IMR-90 (cell line): ENCODE data around the gene ALOX12. TPM values are rescaled to one million over a fixed set of nuclear protein-coding genes. Genes with fewer than 3 reads are reported as not detected.

Experiments used
- ATAC-seq: fragments of 200-7000 bp; cut with Tn5 transposase; 2 replicates; pipeline ENCODE4 v1.9.1; 2020; ENCODE audit warnings: low read depth, mild to moderate bottlenecking, moderate library complexity
- BruUV-seq: library from RNA; stranded (reverse); fragments of 400-500 nt; replicated peaks from 2 replicates; lab custom pipeline; 2021; lab: Mats Ljungman, UMichigan
- CTCF ChIA-PET: fragments of 300-600 bp; formaldehyde crosslinking; extraction: SDS; loops from one replicate; lab custom pipeline; 2021; ENCODE audit warnings: antibody characterized with exemption; lab: Yijun Ruan, JAX
- POLR2A ChIA-PET: fragments of 300-600 bp; sonication (Branson Sonifier 250); formaldehyde crosslinking; loops from one replicate; lab custom pipeline; 2022; ENCODE audit warnings: antibody characterized with exemption; ENCODE audit not compliant: unreplicated experiment; lab: Charles Lee
- DNase-seq: peaks from one replicate; pipeline ENCODE4 v3.0.0; 2013
- H2AFZ ChIP-seq: replicated peaks from 2 replicates; pipeline ENCODE3; 2013; ENCODE audit warnings: low read length, mild to moderate bottlenecking; ENCODE audit not compliant: poor library complexity
- H2AK5ac ChIP-seq: 2 replicates; pipeline ENCODE4 v1.6.1; 2013; ENCODE audit warnings: low read depth, low read length, inconsistent platforms
- H2AK9ac ChIP-seq: replicated peaks from 2 replicates; pipeline ENCODE3; 2013; ENCODE audit warnings: mild to moderate bottlenecking, low read depth, low read length, moderate library complexity; ENCODE audit not compliant: poor library complexity
- H2BK120ac ChIP-seq: 2 replicates; pipeline ENCODE4 v1.6.1; 2013; ENCODE audit warnings: low read depth, low read length, inconsistent platforms
- H2BK15ac ChIP-seq: 3 replicates; pipeline ENCODE4 v1.6.1; 2013; ENCODE audit warnings: low read depth, low read length, inconsistent platforms
- H2BK20ac ChIP-seq: 2 replicates; pipeline ENCODE4 v1.6.1; 2013; ENCODE audit warnings: low read depth, mild to moderate bottlenecking, inconsistent platforms, low read length, moderate library complexity
- H2BK5ac ChIP-seq: 2 replicates; pipeline ENCODE4 v1.6.1; 2013; ENCODE audit warnings: mild to moderate bottlenecking, low read depth, low read length, inconsistent platforms; ENCODE audit not compliant: poor library complexity, severe bottlenecking
- H3K14ac ChIP-seq: replicated peaks from 2 replicates; pipeline ENCODE4 v1.6.1; 2013; ENCODE audit warnings: low read depth, low read length, inconsistent platforms
- H3K18ac ChIP-seq: 2 replicates; pipeline ENCODE4 v1.6.1; 2013; ENCODE audit warnings: low read depth, low read length, control low read depth
- H3K23ac ChIP-seq: 2 replicates; pipeline ENCODE4 v1.6.1; 2013; ENCODE audit warnings: low read depth, low read length, inconsistent platforms
- H3K27ac ChIP-seq: 2 replicates; pipeline ENCODE4 v1.5.1; 2013; ENCODE audit warnings: mild to moderate bottlenecking, control low read depth, low read length; ENCODE audit not compliant: insufficient read depth
- H3K27me3 ChIP-seq: 2 replicates; pipeline ENCODE4 v1.6.1; 2013; ENCODE audit warnings: low read length; ENCODE audit not compliant: control insufficient read depth, insufficient read depth
- H3K36me3 ChIP-seq: 2 replicates; pipeline ENCODE4 v1.6.1; 2013; ENCODE audit warnings: low read length, mixed read lengths; ENCODE audit not compliant: control insufficient read depth, insufficient read depth
- H3K4ac ChIP-seq: 2 replicates; pipeline ENCODE4 v1.6.1; 2013; ENCODE audit warnings: low read depth, low read length, inconsistent platforms
- H3K4me1 ChIP-seq: 2 replicates; pipeline ENCODE4 v1.6.1; 2013; ENCODE audit warnings: low read length, mixed read lengths; ENCODE audit not compliant: control insufficient read depth, insufficient read depth
- H3K4me2 ChIP-seq: 2 replicates; pipeline ENCODE4 v1.6.1; 2013; ENCODE audit warnings: low read depth, mild to moderate bottlenecking, control low read depth, low read length, moderate library complexity
- H3K4me3 ChIP-seq: 2 replicates; pipeline ENCODE4 v1.5.1; 2013; ENCODE audit warnings: low read depth, mild to moderate bottlenecking, control low read depth, low read length, moderate library complexity; ENCODE audit not compliant: insufficient read depth
- H3K56ac ChIP-seq: 2 replicates; pipeline ENCODE4 v1.6.1; 2013; ENCODE audit warnings: low read length, inconsistent platforms; ENCODE audit not compliant: insufficient read depth; ENCODE audit errors: extremely low read depth
- H3K79me1 ChIP-seq, 2 experiments: 2 replicates each; pipeline ENCODE4 v1.6.1; 2013; ENCODE audit warnings: low read length in 2 of 2, inconsistent platforms in 1 of 2, low read depth in 1 of 2
- H3K9ac ChIP-seq: 2 replicates; pipeline ENCODE4 v1.6.1; 2013; ENCODE audit warnings: low read depth, low read length, control low read depth
- H3K9me1 ChIP-seq: 2 replicates; pipeline ENCODE4 v1.6.1; 2013; ENCODE audit warnings: low read length, inconsistent platforms; ENCODE audit not compliant: insufficient read depth
- H3K9me3 ChIP-seq: 2 replicates; pipeline ENCODE4 v1.6.1; 2013; ENCODE audit warnings: low read length; ENCODE audit not compliant: control insufficient read depth, insufficient read depth
- H4K20me1 ChIP-seq: 2 replicates; pipeline ENCODE4 v1.6.1; 2013; ENCODE audit warnings: low read length, inconsistent platforms; ENCODE audit not compliant: insufficient read depth
- H4K5ac ChIP-seq: 2 replicates; pipeline ENCODE4 v1.6.1; 2013; ENCODE audit warnings: mild to moderate bottlenecking, low read depth, low read length, control low read depth
- H4K8ac ChIP-seq, 2 experiments: 2 replicates each; pipeline ENCODE4 v1.6.1; 2013; ENCODE audit warnings: low read depth in 2 of 2, low read length in 2 of 2, control low read depth in 1 of 2, inconsistent platforms in 1 of 2
- H4K91ac ChIP-seq: 2 replicates; pipeline ENCODE4 v1.6.1; 2013; ENCODE audit warnings: low read depth, low read length, inconsistent platforms; ENCODE audit not compliant: insufficient read depth
- BHLHE40 ChIP-seq: fragments of 150-350 bp; IDR thresholded peaks from 2 replicates; pipeline ENCODE4 v1.6.1; 2016; ENCODE audit warnings: mild to moderate bottlenecking, low read depth, low read length
- CEBPB ChIP-seq: IDR thresholded peaks from 2 replicates; pipeline ENCODE4 v1.6.1; 2012; ENCODE audit warnings: low read depth, low read length, improper control_type of control experiment
- CHD1 ChIP-seq: IDR thresholded peaks from 2 replicates; pipeline ENCODE4 v1.6.1; 2012; ENCODE audit warnings: low read depth, low read length, improper control_type of control experiment
- FOS ChIP-seq: fragments of 150-350 bp; IDR thresholded peaks from 2 replicates; pipeline ENCODE4 v1.6.1; 2016; ENCODE audit warnings: low read depth, low read length
- MAFK ChIP-seq: IDR thresholded peaks from 2 replicates; pipeline ENCODE4 v1.6.1; 2012; ENCODE audit warnings: low read depth, low read length, improper control_type of control experiment
- MXI1 ChIP-seq: IDR thresholded peaks from 2 replicates; pipeline ENCODE4 v1.6.1; 2012; ENCODE audit warnings: low read depth, mild to moderate bottlenecking, low read length, moderate library complexity, borderline replicate concordance
- NFE2L2 ChIP-seq: fragments of 150-350 bp; IDR thresholded peaks from 2 replicates; pipeline ENCODE4 v1.6.1; 2016; ENCODE audit warnings: low read depth, mild to moderate bottlenecking, low read length
- POLR2A ChIP-seq: IDR thresholded peaks from 2 replicates; pipeline ENCODE4 v1.6.1; 2012; ENCODE audit warnings: mild to moderate bottlenecking, low read depth, low read length
- RAD21 ChIP-seq: IDR thresholded peaks from 2 replicates; pipeline ENCODE4 v1.6.1; 2012; ENCODE audit warnings: low read length, improper control_type of control experiment
- RCOR1 ChIP-seq: IDR thresholded peaks from 2 replicates; pipeline ENCODE4 v1.6.1; 2012; ENCODE audit warnings: mild to moderate bottlenecking, low read length, improper control_type of control experiment; ENCODE audit not compliant: insufficient replicate concordance
- RFX5 ChIP-seq: IDR thresholded peaks from 2 replicates; pipeline ENCODE4 v1.8.0; 2012; ENCODE audit warnings: low read depth, mild to moderate bottlenecking, low read length, moderate library complexity
- SMC3 ChIP-seq: fragments of 150-350 bp; IDR thresholded peaks from 2 replicates; pipeline ENCODE4 v1.6.1; 2016; ENCODE audit warnings: low read depth, mild to moderate bottlenecking, antibody characterized with exemption, low read length, moderate library complexity
- WGBS, 2 experiments: methylation state at CpG; one replicate each; pipeline versions ENCODE4 v1.1.5 to v1.1.7; 2013; ENCODE audit warnings: missing lambda C conversion rate in 2 of 2; ENCODE audit not compliant: insufficient read length in 1 of 2; ENCODE audit errors: extremely low coverage in 2 of 2; 5-methylcytosine and 5-hydroxymethylcytosine counted together
- dilution Hi-C: fragments of 300-500 bp; cut with HindIII; formaldehyde crosslinking; loops from one replicate; pipeline ENCODE4 v1.14.3; 2018; ENCODE audit warnings: low sequenced_read_pairs; ENCODE audit not compliant: unreplicated experiment
- in situ Hi-C: fragments of 300-500 bp; cut with MboI; formaldehyde crosslinking; loops from 3 replicates; pipeline ENCODE4 v1.14.3; 2019; ENCODE audit warnings: low sequenced_read_pairs, inconsistent platforms, mixed read lengths
- intact Hi-C: fragments of 100-400 bp; cut with micrococcal nuclease; formaldehyde crosslinking; loops from 2 replicates; pipeline ENCODE4 v1.10.0; 2022
- polyA plus RNA-seq, 3 experiments: library from polyadenylated mRNA; depleted of rRNA; stranded (reverse); fragments of >200 nt; gene quantifications; 2 replicates each; pipeline ENCODE4 v1.2.3, GENCODE V29; 2012; ENCODE audit warnings: low replicate concordance in 1 of 3
- total RNA-seq: library from RNA; depleted of rRNA; stranded (reverse); fragments of >200 nt; gene quantifications from 2 replicates; pipeline ENCODE4 v1.2.3, GENCODE V29; 2012
- TF ChIP-seq, protein P1 (sequence below): fragments of 150-350 bp; IDR thresholded peaks from 2 replicates; pipeline ENCODE4 v1.6.1; 2016; ENCODE audit warnings: low read depth, mild to moderate bottlenecking, low read length, moderate library complexity, borderline replicate concordance
- TF ChIP-seq, protein P2 (sequence below): conservative IDR thresholded peaks from 2 replicates; pipeline ENCODE4 v1.5.1; 2012; ENCODE audit warnings: mild to moderate bottlenecking, low read depth, low read length, improper control_type of control experiment
- TF ChIP-seq, protein P3 (sequence below): fragments of 150-350 bp; IDR thresholded peaks from 2 replicates; pipeline ENCODE4 v1.6.1; 2017; ENCODE audit warnings: mild to moderate bottlenecking, antibody characterized with exemption, low read length, low read depth

ALOX12 gene
- total and polyA plus RNA-seq, 2 of the 4 experiments (the other 2 are of a cell fraction): 0.03 TPM; not detected in 1

DNA sequence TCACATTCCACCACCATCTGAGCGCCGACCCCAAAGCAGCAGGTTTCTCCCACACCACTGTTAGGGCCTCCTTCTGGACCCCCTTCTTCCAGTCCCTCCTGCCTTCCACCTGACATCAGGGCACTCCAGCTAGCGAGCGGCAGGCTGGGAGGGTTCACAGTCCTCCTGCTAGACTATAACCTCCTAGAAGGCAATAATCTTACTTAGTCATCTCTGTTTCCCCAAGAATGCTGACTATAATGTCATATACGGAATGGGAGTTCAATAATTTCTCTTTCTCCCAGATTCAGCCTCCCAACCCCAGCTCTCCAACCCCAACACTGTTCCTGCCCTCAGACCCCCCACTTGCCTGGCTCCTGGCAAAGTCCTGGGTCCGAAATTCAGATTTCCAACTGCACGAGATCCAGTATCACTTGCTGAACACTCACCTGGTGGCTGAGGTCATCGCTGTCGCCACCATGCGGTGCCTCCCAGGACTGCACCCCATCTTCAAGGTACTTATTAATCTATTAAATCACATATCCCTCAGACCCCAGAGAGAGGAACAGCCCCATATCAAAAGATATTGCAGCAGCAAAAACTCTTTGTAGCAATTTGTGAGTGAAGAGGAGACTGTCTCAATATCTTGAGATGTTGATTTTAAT, 5.6 kb downstream of the ALOX12 start:
- Histone ChIP-seq H2BK20ac (no peak overlapping the region), H4K5ac (no peak overlapping the region), H2BK120ac (no peak overlapping the region), H3K79me1 (peaks cover 10 to 34% of the 10 kb centered on the region in 2 experiments), H3K56ac (no peak overlapping the region), H3K4me2 (no peak overlapping the region), H3K9me3 (no peaks in the 10 kb centered on the region), H2AK9ac (no peak overlapping the region), H3K23ac (no peak overlapping the region), H2BK5ac (no peak overlapping the region), H3K9ac (no peak overlapping the region), H3K4me3 (no peak overlapping the region), H4K20me1 (peaks cover 18% of the 10 kb centered on the region), H4K8ac (no peak overlapping the region), H2BK15ac (no peak overlapping the region), H3K9me1 (no peaks in the 10 kb centered on the region), H3K27ac (no peak overlapping the region), H2AFZ (no peak overlapping the region), H3K4me1 (no peaks in the 10 kb centered on the region), H3K27me3 (no peaks in the 10 kb centered on the region), H4K91ac (no peak overlapping the region), H2AK5ac (no peak overlapping the region), H3K4ac (no peak overlapping the region), H3K18ac (no peak overlapping the region), H3K36me3 (peaks cover 42% of the 10 kb centered on the region), H3K14ac (no peak overlapping the region)
- DNase-seq (no peak), ATAC-seq (no peak; the same call in 1 of the 2 replicates)
- dilution Hi-C loops (no loop called here), intact Hi-C loops (no loop called here), in situ Hi-C loops (no loop called here)
- WGBS, 2 experiments: 92% methylated on average over 2 of the region's 10 CpGs; no CpG with 5 or more reads in 1 of the 2 experiments
- CTCF ChIA-PET: no interaction called here
- no TSS peak for BruUV-seq
- TF ChIP-seq CHD1 (no peak), NFE2L2 (no peak), RFX5 (no peak), MAFK (no peak), POLR2A (no peak), MXI1 (no peak), SMC3 (peak; percentile 28), RAD21 (peak; percentile 27; the same call in 1 of the 2 replicates), BHLHE40 (no peak), FOS (no peak), CEBPB (no peak), RCOR1 (no peak)
- TF ChIP-seq, protein P1, sequence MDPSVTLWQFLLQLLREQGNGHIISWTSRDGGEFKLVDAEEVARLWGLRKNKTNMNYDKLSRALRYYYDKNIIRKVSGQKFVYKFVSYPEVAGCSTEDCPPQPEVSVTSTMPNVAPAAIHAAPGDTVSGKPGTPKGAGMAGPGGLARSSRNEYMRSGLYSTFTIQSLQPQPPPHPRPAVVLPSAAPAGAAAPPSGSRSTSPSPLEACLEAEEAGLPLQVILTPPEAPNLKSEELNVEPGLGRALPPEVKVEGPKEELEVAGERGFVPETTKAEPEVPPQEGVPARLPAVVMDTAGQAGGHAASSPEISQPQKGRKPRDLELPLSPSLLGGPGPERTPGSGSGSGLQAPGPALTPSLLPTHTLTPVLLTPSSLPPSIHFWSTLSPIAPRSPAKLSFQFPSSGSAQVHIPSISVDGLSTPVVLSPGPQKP: no peak
- TF ChIP-seq, protein P2, sequence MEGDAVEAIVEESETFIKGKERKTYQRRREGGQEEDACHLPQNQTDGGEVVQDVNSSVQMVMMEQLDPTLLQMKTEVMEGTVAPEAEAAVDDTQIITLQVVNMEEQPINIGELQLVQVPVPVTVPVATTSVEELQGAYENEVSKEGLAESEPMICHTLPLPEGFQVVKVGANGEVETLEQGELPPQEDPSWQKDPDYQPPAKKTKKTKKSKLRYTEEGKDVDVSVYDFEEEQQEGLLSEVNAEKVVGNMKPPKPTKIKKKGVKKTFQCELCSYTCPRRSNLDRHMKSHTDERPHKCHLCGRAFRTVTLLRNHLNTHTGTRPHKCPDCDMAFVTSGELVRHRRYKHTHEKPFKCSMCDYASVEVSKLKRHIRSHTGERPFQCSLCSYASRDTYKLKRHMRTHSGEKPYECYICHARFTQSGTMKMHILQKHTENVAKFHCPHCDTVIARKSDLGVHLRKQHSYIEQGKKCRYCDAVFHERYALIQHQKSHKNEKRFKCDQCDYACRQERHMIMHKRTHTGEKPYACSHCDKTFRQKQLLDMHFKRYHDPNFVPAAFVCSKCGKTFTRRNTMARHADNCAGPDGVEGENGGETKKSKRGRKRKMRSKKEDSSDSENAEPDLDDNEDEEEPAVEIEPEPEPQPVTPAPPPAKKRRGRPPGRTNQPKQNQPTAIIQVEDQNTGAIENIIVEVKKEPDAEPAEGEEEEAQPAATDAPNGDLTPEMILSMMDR: peak; percentile 49
- TF ChIP-seq, protein P3, sequence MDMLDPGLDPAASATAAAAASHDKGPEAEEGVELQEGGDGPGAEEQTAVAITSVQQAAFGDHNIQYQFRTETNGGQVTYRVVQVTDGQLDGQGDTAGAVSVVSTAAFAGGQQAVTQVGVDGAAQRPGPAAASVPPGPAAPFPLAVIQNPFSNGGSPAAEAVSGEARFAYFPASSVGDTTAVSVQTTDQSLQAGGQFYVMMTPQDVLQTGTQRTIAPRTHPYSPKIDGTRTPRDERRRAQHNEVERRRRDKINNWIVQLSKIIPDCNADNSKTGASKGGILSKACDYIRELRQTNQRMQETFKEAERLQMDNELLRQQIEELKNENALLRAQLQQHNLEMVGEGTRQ: no peak
- POLR2A ChIA-PET: no interaction called here
